Astrocyte of the cerebellum (primary cell): ENCODE results near the gene SORCS2.
A peak's percentile ranks its signal among the peaks of the same experiment; 100 is the strongest.

Experiments
- DNase-seq: peaks from one replicate; pipeline ENCODE4 v3.0.0-alpha.2; 2011; ENCODE audit warnings: low read depth
- H3K4me3 ChIP-seq: 2 replicates; pipeline ENCODE4 v1.5.1; 2011; ENCODE audit warnings: mild to moderate bottlenecking, low read depth, low read length, moderate library complexity
- CTCF ChIP-seq: IDR thresholded peaks from 2 replicates; pipeline ENCODE4 v1.5.1; 2012; ENCODE audit warnings: low read length, low read depth, moderate library complexity, mild to moderate bottlenecking; ENCODE audit errors: missing control alignments
- in situ Hi-C: cut with HindIII; loops from 2 replicates; pipeline ENCODE4 v1.10.0; 2017; ENCODE audit warnings: low sequenced_read_pairs

The SORCS2 gene

GRCh38 chr4:7553280-7553679, 360.9 kb downstream of the SORCS2 start:
- no peak for TF ChIP-seq CTCF
- H3K4me3 ChIP-seq: no peak overlapping the region
- no peak for DNase-seq
- in situ Hi-C loops: no loop called here

DNA sequence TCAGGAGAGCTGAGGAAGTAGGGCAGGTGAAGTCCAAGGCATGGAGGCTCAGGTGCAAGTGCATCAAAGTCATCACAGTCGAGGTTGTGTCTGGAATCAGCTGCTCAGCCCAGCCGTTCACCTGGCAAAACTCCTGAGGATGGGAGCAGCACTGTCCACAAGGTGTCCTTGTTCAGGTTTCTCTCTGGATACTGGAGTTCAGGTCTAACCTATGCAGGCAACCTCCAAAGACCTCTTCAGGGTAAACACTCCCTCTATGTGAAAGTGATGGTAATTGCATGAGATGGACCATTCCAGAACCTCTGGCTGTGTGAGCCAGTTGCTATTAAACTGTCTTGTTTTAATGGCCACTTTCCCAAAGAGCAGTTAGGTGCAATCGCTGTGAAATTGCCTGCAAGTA, 362.6 kb downstream of the SORCS2 start:
- no peak for TF ChIP-seq CTCF
- H3K4me3 ChIP-seq: no peak overlapping the region
- in situ Hi-C loops: no loop called here
- DNase-seq: no peak

DNA sequence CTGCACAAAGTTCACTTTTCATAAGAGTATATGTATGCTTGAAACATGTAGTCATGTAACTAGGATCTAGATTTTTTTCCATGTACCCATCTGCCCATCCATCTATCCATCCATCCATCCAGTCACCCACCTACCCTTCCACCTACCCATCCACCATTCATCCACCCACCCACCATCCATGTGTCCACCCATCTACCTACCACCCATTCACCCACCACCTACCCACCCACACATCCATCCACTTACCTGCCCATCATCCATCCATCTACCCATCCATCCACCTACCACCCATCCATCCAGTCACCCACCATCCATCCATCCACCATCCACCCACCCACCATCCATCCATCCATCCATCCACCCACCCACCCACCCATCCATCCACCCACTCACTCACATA, 364.2 kb downstream of the SORCS2 start:
- no peak overlapping the region for H3K4me3 ChIP-seq
- DNase-seq: no peak
- no peak for TF ChIP-seq CTCF
- in situ Hi-C loops: no loop called here

- DNase-seq: peak; percentile 4
- no peak overlapping the region for H3K4me3 ChIP-seq
- in situ Hi-C loops: no loop called here
- no peak for TF ChIP-seq CTCF
Measured at GRCh38 chr4:7557456-7557855, 365.1 kb downstream of the SORCS2 start.

GRCh38 chr4:7558436-7558835, 366.1 kb downstream of the SORCS2 start:
- H3K4me3 ChIP-seq: no peak overlapping the region
- no peak for DNase-seq
- in situ Hi-C loops: no loop called here
- no peak for TF ChIP-seq CTCF

DNA sequence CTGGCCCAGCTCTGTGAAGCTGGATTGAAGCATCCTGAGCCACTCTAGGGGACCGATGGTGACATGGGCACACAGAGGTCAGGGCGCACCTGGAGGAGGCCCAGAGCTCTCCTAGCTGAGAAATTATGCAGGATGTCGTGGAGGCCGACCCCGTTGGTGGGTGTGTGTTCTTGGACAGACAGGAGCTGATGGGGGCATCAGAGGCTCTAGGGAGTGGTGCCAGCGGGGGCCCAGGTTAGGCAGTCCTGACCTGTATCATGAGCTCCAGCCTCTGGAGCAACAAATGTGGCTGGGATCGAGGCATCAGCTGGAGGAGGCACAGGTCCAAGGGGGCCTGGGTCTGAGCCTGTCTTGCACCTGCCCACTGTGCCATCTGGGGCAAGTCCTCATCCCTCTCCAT, 367.0 kb downstream of the SORCS2 start:
- in situ Hi-C loops: no loop called here
- DNase-seq: no peak

More for the DNA sequence above, 367.0 kb downstream of the SORCS2 start:
- no peak for TF ChIP-seq CTCF
- H3K4me3 ChIP-seq: no peak overlapping the region
